ENCODE results near the gene BMERB1.
"Not testable (repeated sequence)": the region's sequence is repeated elsewhere in the genome, so short reads cannot be mapped to it uniquely, and the experiment has no call there.

Gene BMERB1

DNA sequence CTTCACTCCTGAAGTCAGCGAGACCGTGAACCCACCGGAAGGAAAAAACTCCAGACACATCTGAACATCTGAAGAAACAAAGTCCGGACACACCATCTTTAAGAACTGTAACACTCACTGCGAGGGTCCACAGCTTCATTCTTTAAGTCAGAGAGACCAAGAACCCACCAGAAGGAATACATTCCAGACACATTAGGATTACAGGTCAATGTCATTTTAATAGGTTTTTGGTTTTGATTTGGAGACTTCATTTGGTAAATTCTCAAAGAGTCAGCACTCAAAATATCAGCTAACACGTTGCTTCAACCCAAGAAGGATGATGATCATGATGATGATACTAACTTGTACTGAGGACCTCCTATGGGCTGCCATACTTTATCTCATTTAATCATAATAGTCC is 7.6 kb upstream of the BMERB1 start:
- no peak for FAIRE-seq

DNA sequence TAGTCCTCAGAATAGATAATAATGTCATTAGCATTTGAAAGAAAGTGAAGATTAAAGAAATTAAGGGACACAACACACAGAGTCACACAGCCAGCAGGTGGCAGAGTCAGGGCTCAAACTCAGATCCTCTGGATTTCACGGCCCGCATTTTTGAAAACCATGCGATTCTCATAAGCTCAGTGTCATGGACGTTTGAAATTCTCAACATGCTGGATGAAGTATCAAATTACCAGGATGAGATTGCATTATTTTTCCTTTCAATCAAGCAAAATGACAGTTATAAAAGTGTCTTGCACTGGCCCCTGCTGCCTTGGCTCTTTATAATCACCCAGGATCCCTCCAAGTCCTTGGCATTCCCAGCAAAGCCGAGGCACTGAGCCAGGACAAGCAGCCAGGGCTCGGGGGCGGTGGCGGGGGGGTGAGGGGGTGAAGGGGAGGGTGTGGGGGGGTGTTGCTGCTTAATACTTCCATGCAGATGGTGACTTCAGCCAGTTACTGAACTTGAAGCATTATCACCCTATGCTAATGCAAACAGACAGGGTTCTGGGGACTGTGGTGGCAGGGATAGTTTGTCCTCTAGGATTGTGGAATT is 6.6 kb upstream of the BMERB1 start:
- FAIRE-seq = no peak

DNA sequence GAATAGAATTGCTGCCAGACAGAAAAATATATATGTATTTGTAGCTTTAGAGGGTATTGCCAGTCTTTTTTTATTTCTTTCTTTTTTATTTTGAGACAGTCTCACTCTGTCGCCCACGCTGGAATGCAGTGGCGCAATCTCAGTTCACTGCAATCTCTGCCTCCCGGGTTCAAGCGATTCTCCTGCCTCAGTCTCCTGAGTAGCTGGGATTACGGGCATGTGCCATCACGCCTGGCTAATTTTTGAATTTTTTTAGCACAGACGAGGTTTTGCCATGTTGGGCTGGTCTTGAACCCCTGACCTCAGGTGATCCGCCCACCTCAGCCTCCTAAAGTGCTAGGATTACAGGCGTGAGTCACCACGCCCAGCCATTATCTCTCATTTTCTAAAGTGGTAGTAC is 3.5 kb upstream of the BMERB1 start:
- FAIRE-seq = not testable (repeated sequence)

DNA sequence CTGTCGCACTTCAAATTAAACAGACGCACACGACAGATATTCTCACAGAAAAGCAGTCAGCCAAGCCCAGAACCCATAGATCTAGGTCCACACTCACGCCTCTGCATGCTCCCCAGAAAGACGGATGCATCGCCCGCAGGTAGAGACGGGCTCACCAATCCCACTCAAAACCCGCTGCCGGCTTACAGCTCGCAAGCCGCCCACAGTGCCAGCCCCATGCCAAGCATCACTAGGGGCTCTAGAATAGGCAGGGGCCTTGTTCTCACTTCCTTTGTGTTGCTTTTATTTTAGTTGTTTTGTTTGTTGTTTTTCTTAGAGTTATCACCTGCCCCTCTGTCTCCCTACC is 336 bp upstream of the BMERB1 start:
- FAIRE-seq = no peak

DNA sequence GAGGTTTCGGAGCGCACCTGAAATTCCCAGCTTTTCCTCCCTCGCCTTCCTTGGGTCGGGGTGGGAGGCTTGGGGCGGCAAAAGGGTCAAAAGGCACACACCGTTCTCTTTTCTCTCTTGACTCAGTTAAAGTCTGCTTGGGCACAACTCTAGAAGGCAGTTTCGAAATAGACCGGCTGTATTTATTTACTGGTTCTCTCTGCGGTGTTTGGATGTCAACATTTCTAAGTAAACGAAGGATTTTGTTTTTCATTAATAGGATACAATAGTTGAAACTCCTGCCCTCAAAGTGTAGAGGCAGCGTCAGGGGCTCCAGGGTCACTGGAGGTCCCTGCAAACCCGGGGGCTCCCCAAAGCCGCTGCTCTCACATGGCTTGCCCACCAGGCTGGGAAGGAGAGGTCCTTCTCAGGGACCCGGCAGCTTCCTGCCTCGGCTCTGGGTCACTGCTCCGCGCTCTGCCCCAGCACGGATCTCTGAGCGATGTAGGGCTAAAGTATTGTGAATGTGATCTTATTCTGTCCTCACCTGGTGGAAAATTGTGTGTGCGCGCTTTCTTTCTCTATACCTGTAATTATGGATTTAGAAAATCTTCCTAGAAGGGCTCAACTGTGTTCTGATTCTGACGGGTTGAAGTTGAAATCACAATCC is 952 bp downstream of the BMERB1 start:
- FAIRE-seq = no peak

DNA sequence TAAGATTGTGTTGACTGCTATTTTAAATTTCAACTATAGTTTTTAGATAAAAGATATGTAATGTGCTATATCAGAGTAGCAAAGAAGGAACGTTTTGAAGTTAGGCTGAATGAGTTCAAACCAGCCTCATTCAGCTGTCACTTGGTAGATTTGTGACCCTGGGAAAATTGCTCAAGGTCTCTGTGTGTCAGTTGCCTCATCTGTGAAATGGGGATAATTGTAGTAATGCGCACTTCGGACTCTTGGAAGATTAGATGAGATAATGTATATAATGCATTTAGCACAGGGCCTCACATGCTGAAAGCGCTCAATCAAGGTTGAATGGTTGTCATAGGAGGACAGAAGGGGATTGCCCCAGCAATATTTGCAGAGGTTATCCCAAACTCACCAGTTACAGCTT is 4.7 kb downstream of the BMERB1 start:
- FAIRE-seq = no peak

DNA sequence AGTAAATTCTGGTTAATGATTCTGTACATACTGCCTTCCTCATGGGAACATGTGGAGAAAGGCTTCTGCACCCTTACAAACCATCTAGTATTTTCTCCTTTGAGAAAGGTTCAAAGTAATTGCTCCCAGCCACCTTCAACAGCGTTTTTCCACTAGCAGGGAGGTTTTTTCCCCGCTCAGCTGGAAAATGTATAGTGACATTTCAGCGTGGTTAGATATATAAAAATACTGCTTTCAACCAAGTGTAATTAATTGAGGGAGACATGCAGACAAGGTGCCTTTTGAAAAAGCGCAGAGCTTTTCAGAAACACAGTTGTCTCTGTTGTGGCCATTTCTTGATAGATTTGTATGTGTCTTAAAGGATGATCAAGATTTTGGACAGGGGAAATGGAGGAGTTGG is 5.1 kb downstream of the BMERB1 start:
- FAIRE-seq = no peak

DNA sequence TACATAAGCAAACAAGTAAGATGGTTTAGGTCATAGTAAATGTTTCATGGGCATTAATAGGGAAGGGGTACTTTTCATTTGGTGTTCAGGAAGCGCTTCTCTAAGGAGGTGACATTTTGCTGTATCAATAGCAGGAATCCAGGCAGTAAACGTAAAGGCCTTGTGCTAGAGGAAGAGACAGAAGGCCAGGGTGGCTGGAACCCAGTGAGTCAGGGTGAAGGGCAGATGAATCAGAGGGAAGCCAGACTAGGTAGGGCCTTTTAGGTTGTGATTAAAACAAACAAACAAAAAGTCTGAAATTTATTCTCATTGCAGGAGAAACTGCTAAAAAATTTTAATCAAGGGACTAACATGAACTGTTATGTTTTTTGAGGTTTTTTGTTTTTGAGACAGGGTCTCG is 6.5 kb downstream of the BMERB1 start:
- FAIRE-seq = no peak

DNA sequence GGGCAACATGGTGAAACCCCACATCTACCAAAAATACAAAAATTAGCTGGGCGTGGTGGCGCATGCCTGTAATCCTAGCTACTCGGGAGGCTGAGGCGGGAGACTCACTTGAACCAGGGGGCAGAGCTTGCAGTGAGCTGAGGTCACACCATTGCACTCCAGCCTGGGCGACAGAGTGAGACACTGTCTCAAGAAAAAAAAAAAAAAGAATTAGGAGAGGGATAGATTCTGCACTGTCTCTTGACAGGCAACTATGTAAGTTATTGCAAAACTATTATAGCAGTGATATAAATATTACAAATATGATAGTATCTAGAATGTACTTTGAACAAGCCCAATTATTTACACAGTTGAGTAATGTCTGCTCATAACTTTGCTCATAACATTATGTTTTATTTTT is 7.8 kb downstream of the BMERB1 start:
- FAIRE-seq = not testable (repeated sequence)

DNA sequence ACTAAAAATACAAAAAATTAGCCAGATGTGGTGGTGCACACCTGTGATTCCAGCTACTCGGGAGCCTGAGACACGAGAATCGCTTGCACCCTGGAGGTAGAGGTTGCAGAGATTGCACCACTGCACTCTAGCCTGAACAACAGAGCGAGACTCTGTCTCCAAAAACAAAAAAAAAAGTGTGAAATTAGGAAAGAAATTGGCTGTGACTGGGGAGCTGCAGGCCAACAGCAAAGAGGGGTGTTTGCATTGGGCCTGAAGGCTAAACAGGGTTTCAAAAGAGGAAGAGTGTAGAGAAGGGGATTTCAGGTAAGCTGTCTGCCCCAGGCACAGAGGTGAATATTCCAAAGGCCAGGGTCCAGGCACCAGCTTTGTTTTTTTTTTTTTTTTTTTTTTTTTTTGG is 9.4 kb downstream of the BMERB1 start:
- no peak for FAIRE-seq

DNA sequence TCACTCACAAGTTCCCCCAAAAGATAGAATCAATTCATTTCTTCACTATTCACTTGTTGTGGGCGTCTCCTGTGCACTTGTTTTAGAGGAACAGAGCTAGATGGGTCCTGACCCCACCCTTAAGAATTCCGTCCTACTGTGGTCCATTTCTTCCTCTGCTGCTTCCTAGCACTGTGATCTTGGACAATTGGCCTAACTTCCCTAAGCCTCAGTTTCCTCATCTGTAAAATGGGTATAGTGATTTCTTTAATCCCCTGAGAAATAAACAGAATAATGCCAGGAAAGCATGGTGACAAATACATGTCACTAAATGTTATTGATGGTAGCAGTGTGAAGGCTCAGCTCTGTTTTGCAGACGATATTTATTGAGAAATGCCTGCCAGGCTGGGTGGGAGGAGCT is 9.9 kb downstream of the BMERB1 start:
- FAIRE-seq = no peak

DNA sequence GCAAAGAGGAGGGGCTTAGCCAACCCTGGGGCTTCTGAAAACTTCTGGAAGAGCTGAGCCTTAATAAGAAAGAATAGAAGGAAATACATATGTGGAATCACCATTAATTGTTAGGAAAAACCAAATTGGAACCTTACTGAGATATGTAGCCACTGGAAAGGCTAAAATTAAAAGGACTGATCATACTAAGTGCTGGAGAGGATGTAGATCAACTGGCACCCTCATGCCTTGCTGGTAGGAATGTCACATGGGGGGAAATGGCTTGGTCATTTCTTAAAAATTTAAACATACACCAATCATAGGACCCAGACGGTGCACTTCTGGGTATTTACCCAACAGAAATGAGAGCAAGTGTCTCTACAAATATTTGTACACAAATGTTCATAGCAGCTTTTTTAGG is 11.1 kb downstream of the BMERB1 start:
- no peak for FAIRE-seq

DNA sequence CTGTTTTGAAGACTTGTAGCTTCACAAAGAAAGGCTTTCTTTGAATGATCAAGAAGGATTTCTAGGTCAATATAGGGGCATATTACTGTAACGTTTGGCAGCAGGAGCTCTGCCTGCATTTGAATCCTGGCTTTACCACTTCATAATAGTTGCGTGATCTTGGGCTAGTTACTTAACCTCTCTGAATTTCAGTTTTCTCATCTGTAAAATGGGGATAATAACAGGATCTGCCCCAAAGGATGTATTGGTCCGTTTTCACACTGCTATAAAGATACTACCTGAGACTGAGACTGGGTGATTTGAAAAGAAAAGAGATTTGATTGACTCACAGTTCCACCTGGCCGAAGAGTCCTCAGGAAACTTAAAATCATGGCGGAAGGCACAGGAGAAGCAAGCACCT is 12.5 kb downstream of the BMERB1 start:
- no peak for FAIRE-seq

DNA sequence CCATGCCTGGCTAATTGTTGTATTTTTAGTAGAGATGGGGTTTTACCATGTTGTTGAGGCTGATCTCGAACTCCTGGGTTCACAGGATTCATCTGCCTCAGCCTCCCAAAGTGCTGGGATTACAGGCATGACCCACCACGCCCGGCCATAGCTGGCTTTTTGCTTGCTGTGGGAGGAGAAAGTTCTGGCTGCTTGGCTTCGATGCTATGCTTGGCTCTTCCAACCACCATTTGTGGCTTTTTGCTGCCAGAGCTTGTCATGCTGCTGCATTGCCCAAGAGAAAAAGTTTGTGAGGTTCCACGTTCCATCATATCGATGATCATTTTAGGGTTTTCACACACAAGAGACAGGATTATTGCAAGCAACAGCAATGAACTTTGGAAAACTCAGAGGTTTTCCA is 16.2 kb downstream of the BMERB1 start:
- no peak for FAIRE-seq

DNA sequence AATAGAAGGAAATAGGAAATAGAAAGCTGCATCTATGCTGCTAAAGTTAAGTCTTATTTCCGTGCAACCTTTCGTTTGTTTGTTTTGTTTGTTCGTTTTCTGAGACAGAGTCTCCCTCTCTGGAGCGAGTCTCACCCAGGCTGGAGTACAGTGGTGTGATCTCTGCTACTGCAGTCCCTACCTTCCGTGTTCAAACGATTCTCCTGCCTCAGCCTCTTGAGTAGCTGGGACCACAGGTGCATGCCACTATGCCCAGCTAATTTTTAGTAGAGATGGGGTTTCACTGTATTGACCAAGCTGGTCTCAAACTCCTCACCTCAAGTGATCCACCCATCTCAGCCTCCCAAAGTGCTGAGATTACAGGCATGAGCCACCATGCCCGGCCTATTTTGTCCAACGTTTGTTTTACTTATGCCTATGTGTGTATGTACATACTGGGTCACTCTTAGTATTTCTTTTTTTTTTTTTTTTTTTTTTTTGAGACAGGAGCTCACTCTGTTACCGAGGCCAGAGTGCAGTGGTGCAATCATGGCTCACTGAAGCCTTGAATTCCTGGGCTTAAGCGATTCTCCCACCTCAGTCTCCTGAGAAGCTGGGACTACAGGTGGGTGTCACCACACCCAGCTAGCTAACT is 16.8 kb downstream of the BMERB1 start:
- FAIRE-seq = no peak

DNA sequence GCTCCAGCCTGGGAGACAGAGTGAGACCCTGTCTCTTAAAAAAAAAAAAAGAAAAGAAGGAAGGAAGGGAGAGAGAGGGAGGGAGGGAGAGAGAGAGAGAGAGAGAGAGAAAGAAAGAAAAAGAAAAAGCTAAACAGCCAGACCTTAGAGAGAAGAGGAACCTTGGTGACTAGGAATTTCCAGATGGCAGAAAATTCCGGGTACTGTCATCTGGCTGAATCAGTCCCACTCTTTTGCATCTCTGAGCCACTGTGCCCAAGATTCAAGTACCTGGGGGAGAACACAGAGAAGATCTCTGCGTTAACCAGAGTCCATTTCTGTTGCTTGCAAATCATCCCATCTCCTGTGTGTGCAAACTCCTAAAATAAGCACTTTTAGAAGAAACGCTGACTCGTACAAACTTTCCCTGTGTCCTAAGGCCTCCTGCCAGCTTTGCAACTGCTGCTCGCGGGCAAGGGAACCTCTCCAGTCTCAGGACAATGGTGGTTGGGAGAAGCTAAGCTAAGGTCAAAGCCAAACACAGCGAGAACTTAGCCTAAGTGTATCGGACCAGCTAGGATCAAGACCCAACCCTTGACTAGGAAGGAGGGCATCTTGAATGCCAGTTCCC is 18.0 kb downstream of the BMERB1 start:
- FAIRE-seq = no peak

DNA sequence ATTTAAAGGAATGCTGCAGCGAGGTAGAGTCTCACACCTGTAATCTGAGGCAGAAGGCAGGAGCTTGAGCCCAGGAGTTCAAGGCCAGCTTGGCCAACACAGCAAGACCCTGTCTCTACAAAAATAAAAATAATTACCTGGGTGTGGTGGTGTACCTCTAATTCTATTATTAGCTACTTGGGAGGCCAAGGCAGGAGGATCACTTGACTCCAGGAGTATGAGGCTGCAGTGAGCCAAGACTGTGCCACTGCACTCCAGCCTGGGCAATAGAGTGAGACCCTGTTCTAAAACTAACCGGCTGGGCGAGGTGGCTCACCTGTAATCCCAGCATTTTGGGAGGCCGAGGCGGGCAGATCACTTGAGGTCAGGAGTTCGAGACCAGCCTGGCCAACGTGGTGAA is 18.9 kb downstream of the BMERB1 start:
- not testable (repeated sequence) for FAIRE-seq

DNA sequence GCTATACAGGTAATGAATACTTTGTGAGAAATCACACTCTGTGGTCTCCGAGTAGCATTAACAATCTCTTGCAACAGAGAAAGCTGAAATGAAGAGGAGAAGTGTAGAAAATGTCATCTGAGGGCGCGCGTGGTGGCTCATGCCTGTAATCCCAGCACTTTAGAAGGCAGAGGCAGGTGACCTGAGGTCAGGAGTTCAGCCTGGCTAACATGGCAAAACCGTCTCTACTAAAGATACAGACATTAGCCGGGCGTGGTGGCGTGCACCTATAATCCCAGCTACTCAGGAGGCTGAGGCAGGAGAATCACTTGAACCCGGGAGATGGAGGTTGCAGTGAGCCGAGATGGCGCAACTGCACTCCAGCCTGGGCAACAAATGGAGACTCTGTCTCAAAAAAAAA is 20.5 kb downstream of the BMERB1 start:
- FAIRE-seq = not testable (repeated sequence)

DNA sequence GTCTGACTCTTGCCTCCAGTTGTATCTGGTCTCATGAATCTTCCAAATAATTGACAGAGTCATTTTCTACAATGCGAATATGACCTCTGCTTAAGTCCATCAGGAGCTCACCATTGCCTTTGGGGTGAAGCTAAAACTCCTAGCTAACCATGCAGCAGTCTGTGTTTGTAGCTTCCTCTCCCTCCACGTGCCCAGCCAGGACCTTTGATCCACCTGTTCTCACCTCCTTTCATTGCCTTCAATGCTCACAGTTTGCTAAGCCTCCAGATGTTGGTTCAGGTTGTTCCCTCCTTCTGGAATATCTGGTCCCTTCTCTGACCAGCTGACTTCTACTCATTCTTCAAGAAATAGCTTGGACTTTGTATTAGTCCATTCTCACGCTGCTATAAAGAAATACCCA is 23.0 kb downstream of the BMERB1 start:
- no peak for FAIRE-seq

DNA sequence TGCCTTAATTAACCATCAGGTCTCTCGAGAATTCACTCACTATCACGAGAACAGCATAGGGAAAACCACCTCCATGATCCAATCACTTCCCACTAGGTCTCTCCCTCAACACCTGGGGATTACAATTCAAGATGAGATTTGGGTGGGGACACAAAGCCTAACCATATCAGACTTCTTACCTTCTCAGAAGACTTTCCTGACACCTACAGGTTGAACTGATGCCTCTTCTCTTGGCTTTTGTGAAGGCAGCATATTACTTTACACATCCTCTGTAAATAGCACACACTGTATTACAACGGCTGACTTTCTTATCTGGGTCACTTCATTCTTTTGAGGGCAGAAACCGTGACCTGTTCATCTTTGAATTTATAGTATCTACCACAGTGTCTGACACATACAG is 23.6 kb downstream of the BMERB1 start:
- no peak for FAIRE-seq

DNA sequence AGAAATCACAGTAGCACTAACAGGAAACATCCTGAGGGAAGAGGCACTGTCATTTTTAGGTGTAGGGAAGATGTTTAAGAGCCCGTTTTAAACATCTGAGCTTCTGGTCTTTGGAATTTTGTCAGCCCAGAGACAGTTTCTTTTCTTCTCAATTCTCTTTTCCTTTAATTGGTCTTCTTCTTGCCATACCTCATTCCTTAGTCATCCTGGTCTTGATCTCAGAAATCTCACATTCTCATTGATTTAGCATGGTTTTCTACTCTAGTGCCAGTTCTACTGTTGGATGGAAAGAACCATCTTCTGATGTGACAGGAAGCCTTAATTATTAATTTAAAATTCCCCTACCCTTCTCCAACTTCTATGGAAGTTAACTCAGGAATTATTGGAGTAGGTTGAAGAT is 25.4 kb downstream of the BMERB1 start:
- FAIRE-seq = no peak

DNA sequence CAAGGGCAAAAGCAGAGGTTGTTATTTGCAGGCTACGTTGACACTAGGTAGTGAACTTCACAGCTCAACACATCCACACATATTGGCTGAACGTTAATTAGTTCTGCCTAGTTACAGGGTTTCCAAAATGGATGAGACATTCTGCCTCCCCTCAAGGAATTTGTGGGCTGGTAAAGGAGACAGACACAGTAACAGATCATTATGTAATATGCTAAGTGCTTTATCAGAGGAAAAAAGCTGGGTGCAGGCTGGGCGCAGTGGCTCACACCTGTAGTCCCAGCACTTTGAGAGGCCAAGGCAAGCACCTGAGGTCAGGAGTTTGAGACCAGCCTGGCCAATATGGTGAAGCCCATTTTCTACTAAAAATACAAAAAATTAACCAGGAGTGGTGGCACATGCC is 26.2 kb downstream of the BMERB1 start:
- FAIRE-seq = no peak

DNA sequence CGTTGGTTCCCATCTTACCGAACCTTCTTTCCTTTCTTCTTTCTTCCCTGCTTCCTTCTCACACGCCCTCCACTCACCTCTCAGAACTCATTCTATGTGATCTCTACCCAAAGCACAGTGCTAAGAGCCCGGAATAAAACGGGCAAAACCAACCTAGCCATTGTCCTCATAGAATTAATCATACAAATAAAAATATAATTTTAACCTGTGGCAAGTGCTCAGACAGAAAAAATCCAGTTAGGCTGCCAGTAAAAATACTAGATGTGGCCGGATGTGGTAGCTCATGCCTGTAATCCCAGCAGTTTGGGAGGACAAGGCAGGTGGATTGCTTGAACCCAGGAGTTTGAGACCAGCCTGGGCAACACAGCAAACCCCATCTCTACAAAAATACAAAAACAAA is 27.0 kb downstream of the BMERB1 start:
- FAIRE-seq = no peak

All from colon (tissue), 2 donors.